Measurements from ENCODE around the gene DERL2.

Gene DERL2

DNA sequence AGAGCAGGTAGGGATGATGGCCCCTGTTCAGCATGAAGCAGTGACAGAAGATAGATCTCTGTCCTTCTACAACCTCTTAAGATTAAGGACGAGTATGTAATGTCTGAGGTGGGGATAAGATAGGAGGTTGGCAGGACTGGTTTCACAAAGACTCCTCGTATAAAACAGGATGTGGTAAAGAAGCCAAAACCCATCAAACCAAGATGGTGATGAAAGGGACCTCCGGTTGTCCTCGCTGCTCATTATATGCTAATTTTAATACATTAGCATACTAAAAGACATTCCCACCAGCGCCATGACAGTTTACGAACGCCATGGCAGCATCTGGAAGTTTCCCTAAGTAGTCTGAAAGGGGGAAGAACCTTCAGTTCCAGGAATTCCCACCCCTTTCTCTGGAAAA lies 27.6 kb upstream of the DERL2 start:
- TF ChIP-seq, protein P1, sequence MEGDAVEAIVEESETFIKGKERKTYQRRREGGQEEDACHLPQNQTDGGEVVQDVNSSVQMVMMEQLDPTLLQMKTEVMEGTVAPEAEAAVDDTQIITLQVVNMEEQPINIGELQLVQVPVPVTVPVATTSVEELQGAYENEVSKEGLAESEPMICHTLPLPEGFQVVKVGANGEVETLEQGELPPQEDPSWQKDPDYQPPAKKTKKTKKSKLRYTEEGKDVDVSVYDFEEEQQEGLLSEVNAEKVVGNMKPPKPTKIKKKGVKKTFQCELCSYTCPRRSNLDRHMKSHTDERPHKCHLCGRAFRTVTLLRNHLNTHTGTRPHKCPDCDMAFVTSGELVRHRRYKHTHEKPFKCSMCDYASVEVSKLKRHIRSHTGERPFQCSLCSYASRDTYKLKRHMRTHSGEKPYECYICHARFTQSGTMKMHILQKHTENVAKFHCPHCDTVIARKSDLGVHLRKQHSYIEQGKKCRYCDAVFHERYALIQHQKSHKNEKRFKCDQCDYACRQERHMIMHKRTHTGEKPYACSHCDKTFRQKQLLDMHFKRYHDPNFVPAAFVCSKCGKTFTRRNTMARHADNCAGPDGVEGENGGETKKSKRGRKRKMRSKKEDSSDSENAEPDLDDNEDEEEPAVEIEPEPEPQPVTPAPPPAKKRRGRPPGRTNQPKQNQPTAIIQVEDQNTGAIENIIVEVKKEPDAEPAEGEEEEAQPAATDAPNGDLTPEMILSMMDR (IDR thresholded peaks at IDR 0.05; ENCODE audit: low read depth, low read length), result no peak
- no peak for DNase-seq (ENCODE audit: low read depth in 2 of 2)
- no peak overlapping the region for H3K4me3 ChIP-seq (replicated peaks in 1 of 2; ENCODE audit: low read depth in 2 of 2, low read length in 2 of 2)

GRCh38 chr17:5511401-5512225 lies 25.6 kb upstream of the DERL2 start:
- DNase-seq (ENCODE audit: low read depth in 2 of 2), result peak in 1 of 2 donors; percentile 22
- TF ChIP-seq, protein P1 (IDR thresholded peaks at IDR 0.05; ENCODE audit: low read depth, low read length), result no peak
- H3K4me3 ChIP-seq (replicated peaks in 1 of 2; ENCODE audit: low read depth in 2 of 2, low read length in 2 of 2), result no peak overlapping the region

DNA sequence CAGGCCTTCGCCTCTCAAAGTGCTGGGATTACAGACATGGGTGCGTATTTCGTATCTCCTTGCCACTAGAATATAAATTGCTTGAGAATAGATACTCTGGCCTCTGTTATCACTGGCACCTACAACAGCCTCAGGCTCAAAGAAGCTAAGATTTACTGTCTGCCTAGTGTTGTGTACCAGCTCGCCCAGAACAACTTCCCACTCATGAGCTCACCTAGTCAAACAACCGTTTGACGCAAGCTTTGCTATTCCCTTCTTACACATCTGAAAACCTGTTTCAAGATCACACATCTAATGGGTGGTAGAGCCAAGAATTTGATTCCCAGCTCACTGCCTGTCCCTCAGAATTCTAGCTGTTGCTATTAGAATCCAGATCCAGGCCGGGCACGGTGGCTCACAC lies 24.8 kb upstream of the DERL2 start:
- TF ChIP-seq, protein P1 (IDR thresholded peaks at IDR 0.05; ENCODE audit: low read depth, low read length), result no peak
- H3K4me3 ChIP-seq (replicated peaks in 1 of 2; ENCODE audit: low read depth in 2 of 2, low read length in 2 of 2), result no peak overlapping the region
- no peak for DNase-seq (ENCODE audit: low read depth in 2 of 2)

DNA sequence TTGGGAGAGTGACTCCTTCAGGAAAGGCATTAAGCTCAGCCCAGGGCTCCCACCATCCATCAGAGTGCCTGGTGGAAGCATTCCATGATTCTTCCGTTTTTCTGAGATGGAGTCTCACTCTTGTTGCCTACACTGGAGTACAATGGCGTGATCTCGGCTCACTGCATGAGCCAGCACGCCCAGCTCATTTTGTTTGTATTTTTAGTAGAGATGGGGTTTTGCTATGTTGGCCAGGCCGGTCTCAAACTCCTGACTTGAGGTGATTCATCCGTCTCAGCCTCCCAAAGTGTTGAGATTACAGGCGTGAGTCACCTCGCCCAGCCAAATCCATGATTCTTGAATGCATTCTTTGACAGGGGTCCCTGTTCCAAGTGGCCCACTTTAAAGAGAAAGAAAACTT lies 23.5 kb upstream of the DERL2 start:
- no peak overlapping the region for H3K4me3 ChIP-seq (replicated peaks in 1 of 2; ENCODE audit: low read depth in 2 of 2, low read length in 2 of 2)
- peak; percentile 20 to 85 for DNase-seq (ENCODE audit: low read depth in 2 of 2)
- TF ChIP-seq, protein P1 (IDR thresholded peaks at IDR 0.05; ENCODE audit: low read depth, low read length), result no peak

DNA sequence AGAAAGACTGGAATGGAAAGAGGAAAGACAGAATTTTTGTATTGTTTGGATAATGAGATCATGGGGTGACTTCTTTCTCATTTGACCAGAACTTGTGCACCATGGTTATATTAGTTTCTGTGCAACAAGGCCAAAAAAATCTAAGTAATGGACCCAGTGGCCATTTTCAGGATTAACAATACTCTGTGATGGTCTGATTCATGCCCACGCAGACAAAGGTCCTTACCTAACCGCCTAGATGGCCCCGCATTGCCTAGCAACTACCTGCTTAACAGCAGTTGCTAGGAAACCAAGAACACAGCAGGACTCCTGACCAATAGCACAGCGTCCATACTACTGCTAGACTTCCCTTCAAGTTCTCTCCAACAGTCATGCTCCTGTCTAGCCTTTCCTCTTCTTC lies 22.8 kb upstream of the DERL2 start:
- DNase-seq (ENCODE audit: low read depth in 2 of 2), result peak; percentile 35 to 87
- no peak overlapping the region for H3K4me3 ChIP-seq (replicated peaks in 1 of 2; ENCODE audit: low read depth in 2 of 2, low read length in 2 of 2)
- TF ChIP-seq, protein P1 (IDR thresholded peaks at IDR 0.05; ENCODE audit: low read depth, low read length), result no peak

GRCh38 chr17:5506307-5506706 lies 20.3 kb upstream of the DERL2 start:
- TF ChIP-seq, protein P1 (IDR thresholded peaks at IDR 0.05; ENCODE audit: low read depth, low read length), result no peak
- H3K4me3 ChIP-seq (replicated peaks in 1 of 2; ENCODE audit: low read depth in 2 of 2, low read length in 2 of 2), result no peak overlapping the region
- no peak for DNase-seq (ENCODE audit: low read depth in 2 of 2)
